Epithelial cell of prostate (primary cell): ENCODE results near the gene SLBP.
A peak's percentile ranks its signal among the peaks of the same experiment; 100 is the strongest.

Experiments used
- DNase-seq: peaks from one replicate; pipeline ENCODE4 v3.0.0-alpha.2; 2011; ENCODE audit warnings: low read depth, low spot score
- H3K27ac ChIP-seq: fragments of 450-650 bp; 2 replicates; pipeline ENCODE4 v1.5.1; 2017; ENCODE audit warnings: mild to moderate bottlenecking

SLBP gene

DNA sequence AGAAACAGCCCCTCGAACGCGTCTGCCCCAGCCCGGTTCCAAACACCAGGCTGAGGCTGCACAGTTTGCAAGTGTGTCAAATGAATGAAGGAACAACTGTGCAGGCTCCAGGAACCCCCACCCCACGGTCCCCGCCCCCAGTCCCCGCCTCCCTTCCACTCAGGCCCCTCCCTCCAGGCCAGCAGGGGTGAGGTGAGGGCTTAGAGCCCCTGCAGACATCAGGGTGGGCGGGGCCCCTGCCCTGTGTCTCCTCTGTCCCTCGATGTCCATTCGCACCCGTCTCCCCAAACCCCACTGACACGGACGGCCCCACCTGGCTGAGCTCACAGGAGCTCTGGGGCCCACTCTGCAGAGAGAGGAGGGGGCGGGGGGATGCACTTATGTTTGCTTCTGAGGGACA is 37.7 kb upstream of the SLBP start:
- H3K27ac ChIP-seq, result no peak overlapping the region
- DNase-seq, result no peak

DNA sequence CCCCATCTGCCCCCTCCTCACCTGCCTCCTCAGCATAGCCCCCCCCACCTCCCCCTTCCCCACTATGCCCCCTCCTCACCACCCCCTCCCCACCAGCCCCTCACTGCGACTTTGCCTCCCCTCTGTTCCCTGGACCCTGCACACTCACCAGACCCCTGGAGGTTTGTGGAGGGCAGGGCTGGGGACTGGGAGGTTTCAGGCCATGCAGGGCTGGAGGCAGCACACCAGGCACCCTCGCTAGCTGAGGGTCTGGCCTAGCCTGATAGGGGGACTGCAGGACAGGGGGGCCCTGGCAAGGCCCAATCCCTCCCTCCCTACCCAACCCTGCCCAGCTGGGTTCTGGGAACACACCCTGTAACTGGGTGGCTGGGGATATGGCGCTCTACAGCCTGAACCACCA is 37.3 kb upstream of the SLBP start:
- no peak overlapping the region for H3K27ac ChIP-seq
- DNase-seq, result no peak

DNA sequence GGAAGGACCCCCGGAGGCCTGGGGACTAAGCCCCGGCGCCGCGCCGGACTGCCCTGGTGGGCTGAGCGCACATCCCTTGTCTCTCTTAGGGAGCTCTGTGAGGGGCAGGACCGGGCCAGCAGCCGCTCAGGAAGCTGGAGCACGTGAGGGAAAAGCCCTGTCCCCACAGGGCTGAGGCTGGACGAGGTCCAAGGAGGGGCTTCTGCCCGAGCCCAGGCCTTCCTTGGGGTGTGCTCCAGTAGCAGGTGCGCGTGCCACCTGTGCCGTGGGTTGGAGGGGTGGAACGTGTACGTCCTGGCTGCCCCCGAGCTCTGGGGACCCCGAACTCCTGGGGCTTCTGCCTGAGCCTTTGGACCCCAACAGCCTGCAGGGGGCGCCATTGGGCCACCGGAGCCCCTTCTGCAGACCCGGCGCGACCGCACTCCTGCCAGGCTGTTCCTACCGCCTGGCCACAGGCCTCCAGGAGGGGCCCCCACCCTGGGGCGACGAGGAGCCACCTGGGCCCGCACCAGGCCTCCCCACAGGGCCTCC is 36.4 kb upstream of the SLBP start:
- DNase-seq, result no peak
- H3K27ac ChIP-seq, result no peak overlapping the region

DNA sequence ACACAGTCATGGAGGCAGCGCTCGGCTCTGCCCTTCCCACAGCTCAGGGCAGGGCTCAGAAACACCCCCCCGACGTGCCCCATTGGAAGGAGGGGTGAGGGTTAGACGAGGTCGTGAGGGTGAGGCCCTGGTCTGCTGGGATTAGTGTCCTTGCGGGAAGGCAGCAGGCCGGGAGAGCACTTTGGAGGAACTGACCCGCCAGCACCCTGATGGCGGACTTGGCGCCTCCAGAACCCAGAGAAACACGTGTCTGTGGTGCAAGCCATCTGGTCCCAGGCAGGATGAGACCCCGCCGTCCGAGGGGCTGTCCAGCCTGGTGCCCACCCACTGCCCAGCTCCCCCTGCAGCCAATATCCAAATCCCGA is 35.5 kb upstream of the SLBP start:
- DNase-seq, result no peak
- no peak overlapping the region for H3K27ac ChIP-seq

DNA sequence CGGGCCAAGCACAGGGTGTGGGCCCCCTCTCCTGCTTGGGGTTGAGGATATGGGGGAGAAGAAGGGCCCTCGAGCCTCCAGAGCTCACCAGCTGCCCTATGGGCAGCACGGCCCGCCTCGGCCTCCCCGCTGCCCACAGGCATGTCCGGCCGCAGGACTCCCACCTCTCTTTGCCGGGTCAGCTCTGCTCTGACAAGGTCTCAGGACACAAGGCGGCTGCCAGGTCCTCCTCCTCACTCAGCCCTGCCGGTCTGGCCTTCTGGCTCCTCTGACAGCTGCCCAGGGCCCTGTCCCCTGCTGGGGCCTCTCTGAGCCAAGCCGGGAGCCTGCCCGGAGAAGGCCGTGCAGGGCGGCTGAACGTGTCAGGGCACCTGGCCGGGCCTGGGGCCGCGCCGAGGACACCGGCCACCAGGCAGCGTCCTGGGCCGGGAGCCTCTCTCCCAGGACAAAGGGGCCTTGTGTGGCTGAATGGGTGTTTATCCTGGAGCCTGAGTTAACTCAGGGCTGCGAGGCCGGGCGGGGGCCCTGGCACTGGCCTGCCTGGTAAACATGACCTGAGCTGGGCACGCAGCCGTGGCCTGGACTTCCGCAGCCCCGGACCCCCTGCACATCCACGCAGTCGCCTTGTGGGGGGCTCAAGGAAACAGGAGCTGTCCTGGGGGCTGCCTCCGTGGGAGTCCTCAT is 34.9 kb upstream of the SLBP start:
- no peak overlapping the region for H3K27ac ChIP-seq
- DNase-seq, result no peak

DNA sequence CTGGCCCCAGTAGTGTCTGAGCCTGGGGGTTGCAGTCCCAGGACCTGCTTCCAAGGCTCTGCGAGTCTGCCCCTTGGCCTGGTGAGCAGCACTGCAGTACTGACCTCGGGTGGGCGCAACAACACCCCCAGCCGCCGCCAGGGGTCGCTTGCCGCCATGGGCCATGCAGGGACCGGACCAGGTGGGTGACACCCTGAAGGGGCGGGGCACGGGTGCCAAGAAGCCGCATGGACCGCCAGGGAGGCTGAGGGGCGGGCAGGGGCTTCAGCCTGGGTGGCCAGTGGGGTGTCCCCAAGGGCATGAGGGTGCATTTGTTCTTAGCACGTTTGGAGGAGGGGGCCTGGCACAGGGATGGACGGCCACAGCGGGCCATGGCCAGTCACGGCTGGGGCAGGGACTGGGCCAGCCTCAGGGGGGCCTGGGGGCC is 34.2 kb upstream of the SLBP start:
- H3K27ac ChIP-seq, result no peak overlapping the region
- DNase-seq, result no peak

DNA sequence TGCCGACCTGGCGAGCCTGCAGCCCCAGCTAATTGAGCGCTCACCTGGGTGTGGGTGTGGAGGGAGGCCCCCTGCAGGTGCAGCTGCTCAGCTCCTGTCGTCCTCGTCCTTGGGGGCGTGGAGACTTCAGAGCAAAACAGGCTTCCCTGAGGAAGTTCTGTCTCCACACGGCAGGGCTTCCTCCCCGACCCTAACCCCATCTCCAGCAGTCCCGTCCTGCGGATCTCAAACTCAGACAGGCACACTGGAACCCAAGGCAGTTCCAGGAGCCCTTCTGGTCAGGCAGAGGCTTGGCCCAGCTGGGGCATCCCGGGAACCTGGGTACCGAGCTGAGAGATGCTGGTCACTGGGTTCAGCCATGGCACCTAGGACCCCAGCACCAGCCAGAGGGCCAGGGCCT is 33.6 kb upstream of the SLBP start:
- no peak for DNase-seq
- no peak overlapping the region for H3K27ac ChIP-seq

DNA sequence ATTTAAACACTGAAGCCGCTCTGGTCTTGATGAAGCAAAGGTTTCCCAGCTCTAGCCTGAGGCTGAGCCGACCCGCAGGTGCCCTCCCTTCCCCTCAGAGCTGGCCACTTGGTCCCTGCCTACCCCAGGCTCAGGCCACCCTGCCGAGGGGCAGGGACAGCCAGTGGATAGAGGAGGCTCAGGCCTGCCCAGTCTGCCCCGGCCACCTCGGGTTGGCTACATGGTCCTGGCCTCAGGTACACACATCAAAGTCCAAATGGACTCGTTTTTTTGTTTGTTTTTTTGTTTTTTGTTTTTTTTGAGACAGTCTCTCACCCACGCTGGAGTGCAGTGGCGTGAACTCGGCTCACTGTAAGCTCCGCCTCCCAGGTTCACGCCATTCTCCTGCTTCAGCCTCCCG is 33.0 kb upstream of the SLBP start:
- no peak overlapping the region for H3K27ac ChIP-seq
- DNase-seq, result no peak

DNA sequence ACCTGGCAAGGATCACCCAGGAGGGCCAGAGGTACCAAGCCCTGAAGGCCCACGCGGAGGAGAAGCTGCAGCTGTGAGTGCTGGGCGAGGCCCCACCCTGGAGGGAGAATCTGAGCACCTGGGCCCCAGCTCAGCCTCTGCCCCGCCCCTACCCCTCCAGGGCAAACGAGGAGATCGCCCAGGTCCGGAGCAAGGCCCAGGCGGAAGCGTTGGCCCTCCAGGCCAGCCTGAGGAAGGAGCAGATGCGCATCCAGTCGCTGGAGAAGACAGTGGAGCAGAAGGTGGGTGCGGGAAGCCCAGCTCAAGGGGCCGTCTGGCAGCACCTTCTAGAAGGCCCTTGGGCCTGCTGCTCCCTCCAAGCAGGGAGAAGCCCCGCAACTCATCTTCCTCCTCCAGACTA is 32.4 kb upstream of the SLBP start:
- no peak for DNase-seq
- no peak overlapping the region for H3K27ac ChIP-seq

DNA sequence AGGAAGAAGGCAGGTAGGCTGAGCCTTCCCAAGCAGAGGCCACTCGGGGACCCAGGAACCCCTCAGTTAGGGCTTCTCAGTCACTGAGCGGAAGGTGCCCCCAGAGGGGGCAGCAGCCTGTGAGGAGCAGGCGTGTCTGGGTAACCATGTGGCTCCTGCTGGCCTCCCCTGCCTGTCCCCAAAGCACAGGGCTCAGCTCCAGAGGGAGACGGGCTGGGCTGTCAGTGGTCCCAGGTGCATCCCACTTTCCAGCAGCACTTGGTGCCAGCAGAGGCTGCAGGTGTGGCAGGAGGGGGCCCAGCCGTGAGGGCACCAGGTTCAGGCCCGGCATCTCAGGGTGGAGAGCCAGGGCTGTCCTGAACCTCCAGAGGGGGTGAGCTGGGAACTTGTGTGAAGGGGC is 31.9 kb upstream of the SLBP start:
- DNase-seq, result no peak

DNA sequence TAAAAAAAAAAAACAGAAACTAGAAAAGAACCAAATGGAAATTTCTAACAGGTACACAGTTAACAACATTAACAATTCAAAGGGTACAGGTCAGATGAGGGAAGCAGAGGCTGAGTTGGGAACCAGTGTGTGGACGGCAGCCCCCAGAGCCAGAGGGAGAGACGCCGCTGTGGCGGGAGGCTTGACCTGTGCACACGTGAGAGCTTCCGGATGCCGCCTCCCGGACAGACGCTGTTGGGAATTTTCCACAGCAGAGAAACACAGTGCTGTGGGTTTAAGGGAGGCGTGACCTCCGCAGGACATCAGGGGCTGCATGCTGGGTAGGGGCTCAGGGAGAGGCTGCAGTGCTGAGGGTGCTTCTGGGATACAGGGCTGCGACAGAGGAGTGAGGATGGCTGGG is 31.4 kb upstream of the SLBP start:
- no peak for DNase-seq

More for the DNA sequence above, 31.9 kb upstream of the SLBP start:
- H3K27ac ChIP-seq, result no peak overlapping the region

DNA sequence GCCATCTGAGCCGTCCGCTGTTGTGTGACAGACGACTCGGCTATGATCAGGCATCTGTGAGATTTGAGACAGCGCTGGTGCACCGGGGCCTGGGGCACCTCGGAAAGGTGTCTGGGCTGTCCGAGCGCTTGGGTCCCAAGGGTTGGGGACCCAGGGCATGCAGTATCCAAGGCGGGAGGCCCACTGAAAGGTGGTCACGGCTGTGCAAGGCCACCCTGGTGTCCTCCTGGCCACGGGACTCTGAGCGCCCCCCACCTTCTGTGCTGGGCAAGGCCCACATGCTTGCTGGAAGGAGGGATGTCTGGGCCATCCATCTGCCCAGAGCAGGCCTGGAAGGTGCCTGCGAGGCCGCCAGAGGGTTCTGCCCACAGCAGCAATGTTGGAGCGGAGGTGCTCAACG is 29.1 kb upstream of the SLBP start:
- H3K27ac ChIP-seq, result no peak overlapping the region
- no peak for DNase-seq

More for the DNA sequence above, 31.4 kb upstream of the SLBP start:
- no peak overlapping the region for H3K27ac ChIP-seq

DNA sequence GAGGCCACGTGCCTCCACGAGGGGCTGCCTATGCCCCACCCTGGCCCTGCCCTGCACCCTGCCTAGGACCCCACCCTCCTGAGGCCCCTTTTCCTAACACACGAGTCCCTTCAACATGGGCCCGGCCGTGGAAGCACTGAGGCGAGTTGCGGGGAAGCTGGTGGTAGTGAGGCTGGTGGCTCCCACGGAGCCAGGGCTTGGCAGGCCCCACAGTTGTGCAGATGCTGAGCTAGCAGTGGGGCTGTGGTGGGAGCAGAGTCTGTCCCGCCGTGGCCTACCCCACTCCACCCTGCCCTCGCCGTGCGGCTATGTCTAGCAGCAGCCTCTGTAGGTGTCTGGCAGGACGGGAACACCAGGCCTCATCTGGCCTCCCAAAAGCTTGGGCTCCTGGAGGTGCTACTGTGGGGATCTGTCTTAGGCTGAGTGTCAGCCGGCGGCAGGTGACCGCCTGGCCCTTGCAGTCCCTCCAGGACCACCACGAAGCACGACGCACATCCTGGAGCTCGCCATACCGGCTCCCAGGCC is 28.0 kb upstream of the SLBP start:
- DNase-seq, result no peak
- no peak overlapping the region for H3K27ac ChIP-seq

DNA sequence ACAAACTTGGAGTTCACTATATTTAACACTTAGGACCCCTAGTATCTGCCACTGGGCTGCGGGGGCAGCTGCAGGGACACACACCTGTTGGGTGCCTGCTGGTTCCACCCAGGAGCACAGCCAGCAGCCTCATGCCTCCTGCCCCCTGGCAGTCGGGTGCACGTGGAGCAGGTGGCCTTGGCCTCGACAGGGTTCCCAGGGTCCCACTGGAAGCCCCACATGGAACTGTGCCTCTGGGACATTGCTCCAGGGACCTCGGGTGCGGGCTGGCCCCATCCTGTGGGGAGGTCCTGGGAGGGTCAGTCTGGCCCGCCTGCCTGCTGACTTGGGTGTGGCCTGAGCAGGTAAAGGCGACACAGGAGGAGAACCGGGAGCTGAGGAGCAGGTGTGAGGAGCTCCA is 27.2 kb upstream of the SLBP start:
- no peak for DNase-seq
- H3K27ac ChIP-seq, result no peak overlapping the region

DNA sequence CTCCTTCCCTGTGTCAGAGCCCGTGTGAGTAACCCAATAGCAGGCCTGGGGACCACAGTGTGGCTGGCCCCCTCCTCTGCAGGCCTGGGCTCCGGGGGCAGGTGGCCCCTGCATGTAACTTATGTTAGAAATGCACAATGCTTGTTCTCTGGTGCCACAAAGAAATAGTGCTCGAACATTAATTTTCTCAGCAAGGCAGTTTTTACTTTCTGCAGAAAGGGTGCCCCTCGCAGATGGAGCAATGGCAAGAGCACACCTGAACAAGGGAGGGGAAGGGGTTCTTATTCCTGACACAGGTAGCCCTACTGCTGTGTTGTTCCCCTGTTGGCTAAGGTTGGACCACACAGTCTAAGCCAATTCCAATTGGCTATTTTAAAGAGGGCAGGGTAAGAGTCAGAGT is 26.3 kb upstream of the SLBP start:
- H3K27ac ChIP-seq, result no peak overlapping the region
- DNase-seq, result no peak

DNA sequence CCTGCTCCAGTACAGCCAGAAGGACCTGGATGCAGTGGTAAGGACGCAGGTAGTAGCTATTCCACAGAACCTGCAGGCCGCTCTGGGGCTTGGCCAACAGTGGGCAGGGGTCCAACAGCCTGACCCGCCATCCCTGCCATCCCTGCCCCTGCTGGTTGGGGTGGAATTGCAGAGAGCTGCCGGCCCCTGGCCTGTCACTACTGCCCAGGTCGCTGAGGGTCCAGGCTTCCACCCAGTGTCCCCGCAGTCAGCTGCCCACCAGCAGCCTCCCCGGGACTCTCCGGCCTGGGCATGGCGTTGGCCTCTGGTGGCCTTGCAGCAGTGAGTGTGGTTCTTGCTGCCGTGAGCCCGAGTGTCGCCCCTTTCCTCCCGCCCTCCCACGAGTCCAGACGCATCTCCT is 25.5 kb upstream of the SLBP start:
- no peak for DNase-seq
- H3K27ac ChIP-seq, result no peak overlapping the region

DNA sequence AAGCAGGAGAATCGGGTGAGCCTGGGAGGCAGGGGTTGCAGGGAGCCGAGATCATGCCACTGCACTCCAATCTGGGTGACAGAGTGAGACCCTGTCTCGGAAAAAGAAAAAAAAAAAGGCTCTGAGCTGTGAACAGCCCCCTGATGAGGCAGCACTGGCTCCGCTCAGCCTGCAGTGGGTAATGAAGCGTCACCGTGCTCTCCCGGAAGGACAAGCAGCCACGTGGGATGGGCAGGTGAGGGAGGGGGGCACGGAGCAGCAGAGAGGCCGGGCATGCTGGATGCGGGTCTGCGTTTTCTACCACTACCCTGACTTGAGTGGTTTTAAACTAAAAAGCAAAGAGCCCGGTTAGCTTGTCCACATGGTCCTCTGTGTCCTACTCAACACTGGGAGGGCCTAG is 24.7 kb upstream of the SLBP start:
- no peak overlapping the region for H3K27ac ChIP-seq
- no peak for DNase-seq

DNA sequence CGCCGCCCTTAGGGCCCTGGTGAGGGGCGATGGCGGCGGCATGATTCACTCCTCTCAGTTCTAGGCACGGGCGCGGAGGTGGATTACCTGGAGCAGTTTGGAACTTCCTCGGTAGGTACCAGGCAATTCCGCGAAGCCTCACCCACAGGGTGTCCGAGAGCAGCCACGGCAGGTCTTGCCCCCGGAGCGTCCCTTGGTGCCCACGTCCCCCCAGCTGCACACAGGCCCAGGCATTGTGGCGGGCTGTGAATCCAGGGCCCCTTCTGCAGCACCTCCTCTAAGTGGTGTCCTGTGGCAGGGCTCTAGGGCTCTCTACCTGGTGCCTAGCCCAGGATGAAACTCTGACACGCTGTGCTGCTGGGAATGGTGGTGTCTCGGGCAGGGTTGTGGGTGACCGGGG is 23.1 kb upstream of the SLBP start:
- no peak overlapping the region for H3K27ac ChIP-seq
- DNase-seq, result no peak

DNA sequence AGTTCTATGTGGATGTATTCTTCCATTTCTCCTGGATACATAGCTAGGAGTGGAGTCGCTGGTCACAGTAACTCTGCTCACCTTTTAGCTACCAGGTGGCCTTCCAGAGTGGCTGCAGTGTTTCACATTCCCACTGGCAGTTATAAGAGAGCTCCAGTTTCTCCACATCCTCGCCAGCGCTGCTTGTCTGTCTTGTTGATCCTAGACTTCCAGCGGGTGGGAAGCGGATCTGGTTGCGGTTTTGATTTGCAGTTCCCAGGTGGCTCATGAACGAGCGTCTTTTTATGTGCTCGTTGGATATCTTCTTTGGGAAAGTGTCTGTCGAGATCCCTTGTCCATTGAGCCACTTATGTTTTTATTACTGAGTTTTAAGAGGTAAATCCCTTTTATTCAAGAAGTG is 20.8 kb upstream of the SLBP start:
- no peak overlapping the region for H3K27ac ChIP-seq
- no peak for DNase-seq

DNA sequence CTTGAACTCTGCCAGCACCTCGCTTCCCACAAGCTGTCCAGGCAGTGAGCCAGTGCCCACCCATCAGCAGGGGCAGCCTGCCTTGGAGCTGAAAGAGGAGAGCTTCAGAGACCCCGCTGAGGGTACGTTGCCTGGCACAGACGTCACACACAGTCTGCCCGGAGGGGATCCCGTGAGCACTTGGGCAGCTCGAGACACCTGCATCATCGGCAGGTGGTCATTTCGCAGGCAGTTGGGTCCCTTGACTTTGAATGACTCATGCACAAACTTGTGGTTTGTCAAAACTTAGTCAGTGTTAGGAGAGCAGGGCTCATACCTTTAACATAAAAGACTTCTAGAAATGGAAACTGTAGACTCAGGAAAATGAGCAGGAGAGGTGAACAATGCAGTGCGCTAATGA is 19.1 kb upstream of the SLBP start:
- DNase-seq, result peak; percentile 48
- no peak overlapping the region for H3K27ac ChIP-seq

DNA sequence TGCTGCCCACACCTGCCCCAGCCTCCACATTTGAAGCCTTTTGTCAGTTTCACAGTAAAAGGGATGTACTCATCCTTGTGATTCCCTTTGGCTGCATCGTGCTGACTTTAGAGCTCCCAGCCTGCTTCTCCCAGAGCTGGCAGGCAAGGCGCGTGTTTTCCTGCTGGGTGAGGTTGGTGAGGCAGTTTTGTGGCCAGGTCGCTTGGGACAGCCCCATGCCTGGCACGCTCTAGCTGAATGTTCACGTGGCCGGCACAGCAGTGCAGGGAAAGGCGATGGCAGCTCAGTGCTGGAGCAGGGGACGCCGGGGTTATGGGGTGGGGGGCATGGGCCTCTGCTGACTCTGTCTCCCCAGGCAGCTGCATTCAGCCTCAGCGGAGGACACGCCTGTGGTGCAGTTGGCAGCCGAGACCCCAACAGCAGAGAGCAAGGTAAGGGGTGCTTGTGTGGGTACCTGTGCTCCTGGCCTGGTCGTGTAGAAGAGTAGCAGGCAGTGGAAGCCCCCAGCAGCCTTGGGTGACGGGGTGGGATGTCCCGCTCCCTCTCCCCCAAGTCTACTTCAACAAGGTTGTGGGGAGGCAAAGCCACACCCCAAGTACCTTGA is 18.5 kb upstream of the SLBP start:
- no peak for DNase-seq
- no peak overlapping the region for H3K27ac ChIP-seq
